NCI-H748 (cell line): Measurements from ENCODE around the gene LRRC47.

ENCODE experiments used
- DNase-seq: peaks from one replicate; lab custom pipeline; 2025; ENCODE audit not compliant: unreplicated experiment; lab: John Stamatoyannopoulos, UW

The LRRC47 gene

DNA sequence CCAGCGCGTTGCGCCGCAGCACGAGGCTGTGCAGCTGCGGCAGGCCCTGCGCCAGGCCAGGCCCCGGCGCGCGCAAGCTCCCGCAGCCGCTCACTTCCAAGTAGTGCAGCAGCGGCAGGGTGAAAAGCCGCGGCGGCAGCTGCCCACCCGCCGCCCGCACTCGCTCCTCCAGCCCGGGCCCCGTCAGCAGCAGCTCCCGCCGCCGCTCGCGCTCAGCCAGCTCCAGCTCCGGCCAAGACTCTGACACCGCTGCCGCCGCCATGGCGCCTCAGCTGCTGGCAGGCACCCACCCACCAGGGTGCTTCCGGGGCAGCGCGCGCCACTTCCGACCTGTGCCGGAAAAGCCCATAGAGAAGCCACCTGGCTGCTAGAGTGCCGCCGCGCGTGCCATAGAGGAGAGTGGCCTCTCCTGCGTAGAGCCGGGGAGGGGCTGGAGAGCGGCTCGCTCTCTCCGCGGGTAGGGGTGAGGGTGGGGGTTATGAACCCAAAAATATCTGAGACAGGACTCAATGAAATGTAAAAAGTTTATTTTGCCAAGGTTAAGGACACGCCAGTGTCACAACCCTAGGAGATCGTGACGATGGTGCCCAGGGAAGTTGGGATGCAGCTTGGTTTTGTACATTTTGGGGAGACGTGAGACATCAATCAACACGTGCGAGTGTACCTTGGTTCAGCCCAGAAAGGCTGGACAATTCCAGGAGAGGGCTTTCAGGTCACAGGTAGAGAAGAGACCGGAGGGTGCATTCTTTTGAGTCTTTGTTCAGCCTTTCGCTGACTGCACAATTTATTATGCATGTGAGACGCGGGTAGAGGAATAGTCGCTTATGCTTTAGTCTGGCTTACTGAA lies at the start of gene LRRC47:
Gene LRRC47 (minus strand): TSS at position 284 of the 847 bp plus-strand sequence. CDS start 22 bp downstream, at position 262.
- peak; percentile 88 for DNase-seq

- no peak for DNase-seq
Measured at GRCh38 chr1:3842912-3843311, 46.6 kb upstream of the LRRC47 start.

GRCh38 chr1:3841491-3841890 lies 45.2 kb upstream of the LRRC47 start:
- no peak for DNase-seq

GRCh38 chr1:3838788-3839187 lies 42.5 kb upstream of the LRRC47 start:
- DNase-seq: no peak

GRCh38 chr1:3837685-3838084 lies 41.4 kb upstream of the LRRC47 start:
- DNase-seq: no peak

- no peak for DNase-seq
Measured at GRCh38 chr1:3837200-3837599, 40.9 kb upstream of the LRRC47 start.

GRCh38 chr1:3836421-3836820 lies 40.1 kb upstream of the LRRC47 start:
- DNase-seq: no peak

DNA sequence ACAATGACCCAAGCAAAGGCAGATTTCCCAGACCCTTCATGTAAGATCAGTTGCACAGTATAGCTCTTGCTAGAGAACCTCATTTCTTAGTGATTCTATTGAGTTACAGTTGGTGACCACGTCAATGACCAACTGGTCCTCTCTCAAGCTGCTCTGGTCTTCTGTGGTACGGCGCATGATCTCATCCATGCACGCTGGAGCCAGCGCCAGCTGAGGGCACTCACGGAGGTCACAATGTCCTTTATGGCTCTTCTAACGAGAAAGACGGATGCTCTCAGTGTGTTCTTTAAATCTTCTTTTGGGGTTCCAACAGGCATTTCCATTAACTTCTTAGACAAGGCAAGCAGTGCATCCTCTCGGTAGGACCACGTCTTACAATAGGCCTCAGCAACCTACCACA lies 38.4 kb upstream of the LRRC47 start:
- no peak for DNase-seq

- DNase-seq: no peak
Measured at GRCh38 chr1:3831689-3832088, 35.4 kb upstream of the LRRC47 start.

DNA sequence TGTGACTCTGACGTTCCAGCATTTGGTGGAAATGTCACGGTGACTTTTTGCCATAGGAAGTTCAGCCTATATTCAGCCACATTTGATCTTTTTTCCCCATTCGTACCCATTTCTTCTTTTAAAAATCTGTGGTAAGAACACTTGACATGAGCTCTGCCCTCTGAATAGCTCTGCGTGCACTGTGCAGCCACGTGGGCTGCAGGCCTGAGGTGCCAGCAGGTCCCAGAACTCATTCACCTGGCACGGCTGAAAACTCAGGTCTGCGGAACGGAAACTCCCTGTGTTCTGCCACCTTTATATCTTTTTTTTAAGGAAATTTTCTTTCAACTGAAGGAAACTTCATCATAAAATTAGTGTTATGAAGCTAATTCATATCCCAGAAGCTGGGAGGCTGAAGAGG lies 32.1 kb upstream of the LRRC47 start:
- DNase-seq: no peak

- no peak for DNase-seq
Measured at GRCh38 chr1:3827813-3828307, 31.6 kb upstream of the LRRC47 start.

GRCh38 chr1:3825356-3825755 lies 29.1 kb upstream of the LRRC47 start:
- no peak for DNase-seq

DNA sequence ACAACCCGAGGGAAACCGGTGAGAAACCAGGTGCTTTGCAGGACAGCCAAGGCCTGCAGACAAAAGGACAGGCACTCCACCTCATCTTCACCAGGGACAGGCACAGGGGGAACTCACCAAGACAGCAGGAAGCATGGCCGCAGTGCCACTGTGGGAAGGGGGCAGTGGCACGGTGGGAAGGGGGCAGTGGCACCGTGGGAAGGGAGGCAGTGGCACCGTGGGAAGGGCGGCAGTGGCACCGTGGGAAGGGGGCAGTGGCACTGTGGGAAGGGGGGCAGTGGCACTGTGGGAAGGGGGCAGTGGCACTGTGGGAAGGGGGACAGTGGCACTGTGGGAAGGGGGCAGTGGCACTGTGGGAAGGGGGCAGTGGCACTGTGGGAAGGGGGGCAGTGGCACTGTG lies 28.4 kb upstream of the LRRC47 start:
- DNase-seq: no peak

DNA sequence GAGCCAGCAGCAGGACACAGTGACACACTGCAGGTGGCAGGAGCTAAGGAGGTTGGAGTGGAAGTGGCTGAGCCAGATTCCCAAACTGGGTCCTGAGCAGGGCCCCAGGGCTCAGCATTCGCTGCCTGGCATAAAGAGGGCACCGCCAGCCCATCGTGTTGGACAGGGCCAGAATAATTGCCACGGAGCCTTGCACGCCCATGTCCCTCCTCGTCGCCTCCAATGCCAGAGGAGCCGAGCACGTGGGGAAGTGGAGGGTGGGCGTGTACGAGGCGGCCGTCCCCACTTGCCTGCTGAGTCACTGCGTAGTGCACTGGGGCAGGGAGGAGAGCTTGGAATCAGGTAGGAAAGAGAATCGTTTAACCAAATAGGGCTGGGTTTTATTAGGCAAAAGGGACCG lies 26.1 kb upstream of the LRRC47 start:
- DNase-seq: no peak

GRCh38 chr1:3821908-3822307 lies 25.6 kb upstream of the LRRC47 start:
- no peak for DNase-seq

- DNase-seq: no peak
Measured at GRCh38 chr1:3821447-3821846, 25.1 kb upstream of the LRRC47 start.

DNA sequence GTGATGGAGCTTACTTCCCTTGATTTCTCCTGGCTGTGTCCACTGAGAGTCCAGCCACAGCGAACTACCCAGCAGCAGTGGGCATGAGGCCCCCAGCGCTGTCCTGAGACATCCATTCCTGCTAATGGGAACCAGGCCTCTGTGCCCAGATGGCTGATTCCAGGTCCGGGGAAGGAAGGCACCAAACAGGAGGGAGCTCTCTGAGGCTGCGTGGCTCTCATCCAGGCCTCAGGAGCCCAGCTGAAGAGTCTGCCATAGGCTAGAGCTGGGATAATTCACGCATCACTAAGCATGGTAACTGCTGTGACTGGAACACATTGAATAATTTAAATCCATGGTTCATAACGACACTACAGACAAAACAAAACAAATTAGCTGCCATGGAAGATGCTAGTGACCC lies 24.7 kb upstream of the LRRC47 start:
- DNase-seq: no peak

DNA sequence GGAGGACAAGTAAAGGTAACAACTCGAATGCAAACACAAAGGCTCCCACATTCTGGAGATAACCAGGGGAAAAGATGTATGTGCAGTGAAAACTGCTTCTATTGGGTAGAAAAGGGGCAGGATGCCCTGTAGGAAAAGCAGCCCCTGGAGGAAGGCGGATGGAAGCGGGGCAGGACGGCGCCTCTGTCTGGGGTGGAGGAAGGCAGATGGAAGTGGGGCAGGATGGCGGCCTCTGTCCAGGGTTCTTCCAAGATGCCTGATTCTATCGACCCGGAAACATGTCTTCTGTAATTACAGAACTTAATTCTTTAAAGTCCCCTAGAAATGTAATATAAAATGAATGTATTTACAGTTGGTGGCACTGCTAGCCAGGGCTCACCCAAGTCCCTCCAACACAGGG lies 24.0 kb upstream of the LRRC47 start:
- DNase-seq: no peak

GRCh38 chr1:3819771-3820200 lies 23.5 kb upstream of the LRRC47 start:
- DNase-seq: no peak

GRCh38 chr1:3817821-3818597 lies 21.7 kb upstream of the LRRC47 start:
- no peak for DNase-seq

- no peak for DNase-seq
Measured at GRCh38 chr1:3817138-3817740, 20.9 kb upstream of the LRRC47 start.
